HUES6 (cell line): ENCODE results near the gene SOCS2.
"Not testable (repeated sequence)": the region's sequence is repeated elsewhere in the genome, so short reads cannot be mapped to it uniquely, and the experiment has no call there.

ENCODE experiments used
- H3K27ac ChIP-seq: 2 replicates; pipeline ENCODE4 v1.7.0; 2013; ENCODE audit warnings: low read depth, mild to moderate bottlenecking, low read length, inconsistent platforms
- H3K27me3 ChIP-seq: 2 replicates; pipeline ENCODE4 v1.6.1; 2013; ENCODE audit warnings: low read length; ENCODE audit not compliant: control insufficient read depth, insufficient read depth
- H3K36me3 ChIP-seq: 2 replicates; pipeline ENCODE4 v1.6.1; 2013; ENCODE audit warnings: low read length; ENCODE audit not compliant: control insufficient read depth, insufficient read depth
- H3K4me1 ChIP-seq: 2 replicates; pipeline ENCODE4 v1.6.1; 2013; ENCODE audit warnings: low read length; ENCODE audit not compliant: control insufficient read depth, insufficient read depth
- H3K4me3 ChIP-seq: 2 replicates; pipeline ENCODE4 v1.5.1; 2013; ENCODE audit warnings: low read depth, low read length
- H3K9ac ChIP-seq: one replicate; pipeline ENCODE4 v1.6.1; 2013; ENCODE audit warnings: mild to moderate bottlenecking, low read length
- H3K9me3 ChIP-seq: 2 replicates; pipeline ENCODE4 v1.6.1; 2013; ENCODE audit warnings: low read depth, low read length; ENCODE audit not compliant: control insufficient read depth, insufficient read depth

Gene SOCS2

GRCh38 chr12:93541578-93542225 lies 30.8 kb upstream of the SOCS2 start:
- peaks cover 3% of the 10 kb centered on the region; the same call in 1 of the 2 replicates for H3K36me3 ChIP-seq
- H3K27me3 ChIP-seq: no peaks in the 10 kb centered on the region
- H3K9ac ChIP-seq: no peak overlapping the region
- H3K9me3 ChIP-seq: no peaks in the 10 kb centered on the region
- H3K4me1 ChIP-seq: peaks cover 3% of the 10 kb centered on the region; the same call in 1 of the 2 replicates
- no peak overlapping the region for H3K27ac ChIP-seq
- no peak overlapping the region for H3K4me3 ChIP-seq

DNA sequence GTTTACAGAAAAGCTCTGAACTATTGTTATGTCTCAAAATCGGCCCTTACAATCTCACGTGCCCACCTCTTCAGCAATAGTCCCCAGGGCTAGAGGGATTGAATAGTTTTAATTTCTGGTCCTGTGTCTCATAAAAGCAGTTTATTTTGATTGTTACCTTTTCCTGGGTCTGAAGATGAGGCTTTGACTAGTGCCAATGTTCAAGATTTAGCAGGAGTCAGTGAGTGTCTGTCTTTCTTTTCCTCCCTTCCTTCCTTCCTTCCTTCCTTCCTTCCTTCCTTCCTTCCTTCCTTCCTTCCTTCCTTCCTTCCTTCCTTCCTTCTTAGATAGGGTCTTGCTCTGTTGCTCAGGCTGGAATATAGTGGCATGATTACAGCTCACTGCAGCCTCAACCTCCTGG lies 24.7 kb upstream of the SOCS2 start:
- Histone ChIP-seq H3K27ac (no peak overlapping the region), H3K9ac (no peak overlapping the region), H3K27me3 (no peaks in the 10 kb centered on the region), H3K36me3 (peaks cover 5% of the 10 kb centered on the region; the same call in 1 of the 2 replicates), H3K4me1 (no peaks in the 10 kb centered on the region), H3K9me3 (no peaks in the 10 kb centered on the region), H3K4me3 (no peak overlapping the region)

GRCh38 chr12:93549174-93549573 lies 23.3 kb upstream of the SOCS2 start:
- H3K27ac ChIP-seq: no peak overlapping the region
- no peaks in the 10 kb centered on the region for H3K9me3 ChIP-seq
- H3K9ac ChIP-seq: no peak overlapping the region
- H3K4me3 ChIP-seq: no peak overlapping the region
- H3K27me3 ChIP-seq: no peaks in the 10 kb centered on the region
- no peaks in the 10 kb centered on the region for H3K4me1 ChIP-seq
- 0 out of 2 replicates have a peak, but pooled peaks cover 2% of the 10 kb centered on the region for H3K36me3 ChIP-seq

- Histone ChIP-seq H3K9ac (no peak overlapping the region), H3K36me3 (0 out of 2 replicates have a peak, but pooled peaks cover 2% of the 10 kb centered on the region), H3K4me1 (no peaks in the 10 kb centered on the region), H3K4me3 (no peak overlapping the region), H3K27ac (no peak overlapping the region), H3K27me3 (no peaks in the 10 kb centered on the region), H3K9me3 (no peaks in the 10 kb centered on the region)
These were observed 21.5 kb upstream of the SOCS2 start for GRCh38 chr12:93550748-93551611.

- Histone ChIP-seq H3K9ac (no peak overlapping the region), H3K4me3 (no peak overlapping the region), H3K36me3 (0 out of 2 replicates have a peak, but pooled peaks cover 2% of the 10 kb centered on the region), H3K27me3 (no peaks in the 10 kb centered on the region), H3K9me3 (no peaks in the 10 kb centered on the region), H3K4me1 (no peaks in the 10 kb centered on the region), H3K27ac (no peak overlapping the region)
These were observed 20.0 kb upstream of the SOCS2 start for GRCh38 chr12:93552427-93552826.

DNA sequence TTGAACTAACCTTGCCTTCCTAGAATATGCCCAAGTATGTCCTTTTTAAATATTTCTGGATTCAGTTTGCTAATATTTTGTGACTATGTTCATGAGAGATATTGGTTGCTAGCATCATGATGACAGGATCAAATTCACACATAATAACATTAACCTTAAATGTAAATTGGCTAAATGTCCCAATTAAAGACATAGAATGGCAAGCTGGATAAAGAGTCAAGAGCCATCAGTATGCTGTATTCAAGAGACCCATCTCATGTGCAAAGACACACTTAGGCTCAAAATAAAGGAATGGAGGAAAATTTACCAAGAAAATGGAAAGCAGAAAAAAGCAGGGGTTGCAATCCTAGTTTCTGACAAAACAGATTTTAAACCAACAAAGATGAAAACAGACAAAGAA lies 14.6 kb upstream of the SOCS2 start:
- H3K27ac ChIP-seq, H3K9ac ChIP-seq, H3K9me3 ChIP-seq, H3K4me3 ChIP-seq, H3K4me1 ChIP-seq, H3K27me3 ChIP-seq, H3K36me3 ChIP-seq: not testable (repeated sequence)

DNA sequence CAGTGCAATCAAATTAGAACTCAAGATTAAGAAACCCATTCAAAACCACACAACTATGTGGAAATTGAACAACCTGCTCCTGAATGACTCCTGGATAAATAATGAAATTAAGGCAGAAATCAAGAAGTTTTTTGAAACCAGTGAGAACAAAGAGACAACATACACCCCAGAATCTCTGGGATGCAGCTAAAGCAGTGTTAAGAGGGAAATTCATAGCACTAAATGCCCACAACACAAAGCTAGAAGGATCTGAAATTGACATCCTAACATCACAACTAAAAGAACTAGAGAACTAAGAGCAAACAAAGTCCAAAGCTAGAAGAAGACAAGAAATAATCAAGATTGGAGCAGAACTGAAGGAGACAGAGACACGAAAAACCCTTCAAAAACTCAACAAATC lies 13.8 kb upstream of the SOCS2 start:
- H3K27me3 ChIP-seq, H3K27ac ChIP-seq, H3K36me3 ChIP-seq, H3K9ac ChIP-seq, H3K9me3 ChIP-seq, H3K4me3 ChIP-seq, H3K4me1 ChIP-seq: not testable (repeated sequence)

- Histone ChIP-seq H3K36me3 (peaks cover 20% of the 10 kb centered on the region), H3K27ac (no peak overlapping the region), H3K9me3 (no peaks in the 10 kb centered on the region), H3K27me3 (no peaks in the 10 kb centered on the region), H3K9ac (no peak overlapping the region), H3K4me1 (0 out of 2 replicates have a peak, but pooled peaks cover under 1% of the 10 kb centered on the region), H3K4me3 (no peak overlapping the region)
These were observed 8.5 kb upstream of the SOCS2 start for GRCh38 chr12:93563807-93564538.

GRCh38 chr12:93565760-93566159 lies 6.7 kb upstream of the SOCS2 start:
- Histone ChIP-seq H3K4me1 (0 out of 2 replicates have a peak, but pooled peaks cover 3% of the 10 kb centered on the region), H3K4me3 (no peak overlapping the region), H3K36me3 (peaks cover 20% of the 10 kb centered on the region)

GRCh38 chr12:93567174-93567573 lies 5.3 kb upstream of the SOCS2 start:
- peaks cover 20% of the 10 kb centered on the region for H3K36me3 ChIP-seq
- no peaks in the 10 kb centered on the region for H3K9me3 ChIP-seq
- H3K4me1 ChIP-seq: 0 out of 2 replicates have a peak, but pooled peaks cover 3% of the 10 kb centered on the region
- no peak overlapping the region for H3K9ac ChIP-seq
- peaks cover under 1% of the 10 kb centered on the region; the same call in 1 of the 2 replicates for H3K27me3 ChIP-seq
- H3K4me3 ChIP-seq: no peak overlapping the region
- H3K27ac ChIP-seq: no peak overlapping the region

More at GRCh38 chr12:93565760-93566159, 6.7 kb upstream of the SOCS2 start:
- H3K9me3 ChIP-seq: no peaks in the 10 kb centered on the region
- no peaks in the 10 kb centered on the region for H3K27me3 ChIP-seq
- H3K27ac ChIP-seq: no peak overlapping the region
- no peak overlapping the region for H3K9ac ChIP-seq
